Colonic mucosa (tissue), 4 donors: ENCODE measurements around the gene IFT81. TPM values are rescaled to one million over a fixed set of nuclear protein-coding genes. Genes with fewer than 3 reads are reported as not detected.

Source experiments
- DNase-seq: peaks from one replicate; pipeline ENCODE4 v3.0.0-alpha.2; 2020
- H3K27ac ChIP-seq: fragments of 200-600 bp; one replicate; pipeline ENCODE4 v1.8.0; 2021
- H3K27me3 ChIP-seq: fragments of 200-600 bp; one replicate; pipeline ENCODE4 v1.8.0; 2021
- H3K36me3 ChIP-seq: fragments of 200-600 bp; one replicate; pipeline ENCODE4 v1.8.0; 2021
- H3K4me1 ChIP-seq: fragments of 200-600 bp; one replicate; pipeline ENCODE4 v1.8.0; 2021; ENCODE audit warnings: mild to moderate bottlenecking
- H3K4me3 ChIP-seq: fragments of 200-600 bp; one replicate; pipeline ENCODE4 v1.8.0; 2021
- H3K9ac ChIP-seq, 2 donors: one replicate each; pipeline ENCODE4 v1.7.0; 2013; ENCODE audit warnings: control low read depth in 2 of 2, low read depth in 2 of 2, low read length in 2 of 2
- H3K9me3 ChIP-seq: fragments of 200-600 bp; one replicate; pipeline ENCODE4 v1.8.0; 2021
- intact Hi-C: fragments of 100-400 bp; cut with DNase I; formaldehyde crosslinking; loops from one replicate; pipeline ENCODE4 v1.14.1; 2022
- total RNA-seq, 2 donors: library from RNA; stranded (reverse); fragmentation: NEBNext Ultra II Directional in 1 of 2; extraction: Animal tissue kit (Norgen Biotek cat#: 25700) in 1 of 2; gene quantifications; one replicate each; pipeline ENCODE4 v1.2.1, GENCODE V29; 2021
- TF ChIP-seq, protein P1 (sequence below): fragments of 200-600 bp; IDR thresholded peaks from one replicate; pipeline ENCODE4 v1.8.0; 2022; ENCODE audit warnings: antibody characterized with exemption, mild to moderate bottlenecking
- donor health status: healthy.
- donor health status: DM: no; HTN: no; CAD: no.
- donor health status: DM: no; HTN: no; CAD: no.

The IFT81 gene
- total RNA-seq, 2 donors from 2014 or later, result 4.2 to 5.3 TPM

DNA sequence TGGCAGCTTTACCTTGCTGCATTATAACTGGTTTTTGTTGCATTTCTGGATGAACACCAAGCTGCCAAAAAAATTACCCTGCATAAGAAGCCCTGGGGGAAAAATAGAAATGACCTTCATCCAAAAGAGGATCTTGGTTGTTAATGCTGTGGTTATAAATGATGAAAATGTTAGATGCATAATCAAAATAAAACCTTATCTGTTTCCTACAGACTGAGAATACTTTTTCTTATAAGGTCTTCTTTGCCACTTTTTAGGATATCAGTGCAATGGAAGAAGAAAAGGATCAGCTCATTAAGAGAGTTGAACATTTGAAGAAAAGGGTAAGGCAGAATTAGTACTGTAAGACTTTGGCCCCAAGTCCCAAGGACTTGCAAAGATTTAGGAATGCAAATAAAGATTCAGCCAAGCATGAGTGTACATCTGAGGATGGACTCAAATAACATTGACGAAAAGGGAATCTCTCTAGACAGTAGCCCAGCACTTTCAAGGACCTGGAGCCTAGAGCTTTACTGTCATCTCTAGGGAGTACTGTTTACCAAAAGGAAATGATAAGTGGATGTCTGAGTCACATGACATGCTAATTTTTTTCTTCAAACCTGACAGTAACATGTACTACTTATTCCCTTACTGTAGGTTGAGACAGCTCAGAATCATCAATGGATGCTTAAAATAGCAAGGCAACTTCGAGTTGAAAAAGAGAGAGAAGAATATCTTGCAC, 10.7 kb downstream of the IFT81 start:
- Histone ChIP-seq H3K27me3 (no peaks in the 10 kb centered on the region), H3K4me1 (no peaks in the 10 kb centered on the region), H3K9me3 (no peaks in the 10 kb centered on the region), H3K4me3 (no peak overlapping the region), H3K27ac (no peak overlapping the region), H3K9ac (no peak overlapping the region), H3K36me3 (no peaks in the 10 kb centered on the region)
- intact Hi-C loops, result no loop called here
- no peak for DNase-seq
- TF ChIP-seq, protein P1, sequence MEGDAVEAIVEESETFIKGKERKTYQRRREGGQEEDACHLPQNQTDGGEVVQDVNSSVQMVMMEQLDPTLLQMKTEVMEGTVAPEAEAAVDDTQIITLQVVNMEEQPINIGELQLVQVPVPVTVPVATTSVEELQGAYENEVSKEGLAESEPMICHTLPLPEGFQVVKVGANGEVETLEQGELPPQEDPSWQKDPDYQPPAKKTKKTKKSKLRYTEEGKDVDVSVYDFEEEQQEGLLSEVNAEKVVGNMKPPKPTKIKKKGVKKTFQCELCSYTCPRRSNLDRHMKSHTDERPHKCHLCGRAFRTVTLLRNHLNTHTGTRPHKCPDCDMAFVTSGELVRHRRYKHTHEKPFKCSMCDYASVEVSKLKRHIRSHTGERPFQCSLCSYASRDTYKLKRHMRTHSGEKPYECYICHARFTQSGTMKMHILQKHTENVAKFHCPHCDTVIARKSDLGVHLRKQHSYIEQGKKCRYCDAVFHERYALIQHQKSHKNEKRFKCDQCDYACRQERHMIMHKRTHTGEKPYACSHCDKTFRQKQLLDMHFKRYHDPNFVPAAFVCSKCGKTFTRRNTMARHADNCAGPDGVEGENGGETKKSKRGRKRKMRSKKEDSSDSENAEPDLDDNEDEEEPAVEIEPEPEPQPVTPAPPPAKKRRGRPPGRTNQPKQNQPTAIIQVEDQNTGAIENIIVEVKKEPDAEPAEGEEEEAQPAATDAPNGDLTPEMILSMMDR, result no peak

DNA sequence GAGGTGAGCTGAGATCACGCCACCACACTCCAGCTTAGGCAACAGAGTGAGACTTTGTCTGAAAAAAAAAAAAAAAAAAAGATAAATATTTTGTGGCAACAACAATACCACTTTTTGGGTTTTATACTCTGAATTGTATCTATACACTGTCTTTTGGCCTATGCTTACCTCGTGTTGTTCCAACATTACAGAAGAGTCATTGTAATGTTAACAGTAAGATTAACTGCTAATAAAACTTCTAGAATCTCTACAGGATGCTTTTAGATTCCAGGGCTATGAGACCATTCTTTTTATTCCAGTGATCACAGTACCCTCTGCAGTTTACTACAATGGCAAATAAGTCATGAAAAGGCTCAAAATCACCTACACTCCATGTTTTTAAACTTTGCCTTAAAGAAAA, 11.6 kb downstream of the IFT81 start:
- H3K4me1 ChIP-seq, result no peaks in the 10 kb centered on the region
- TF ChIP-seq, protein P1, result no peak
- no peak overlapping the region for H3K9ac ChIP-seq
- no peaks in the 10 kb centered on the region for H3K36me3 ChIP-seq
- no peaks in the 10 kb centered on the region for H3K27me3 ChIP-seq
- H3K9me3 ChIP-seq, result no peaks in the 10 kb centered on the region
- intact Hi-C loops, result no loop called here
- no peak overlapping the region for H3K4me3 ChIP-seq
- no peak for DNase-seq
- H3K27ac ChIP-seq, result no peak overlapping the region

DNA sequence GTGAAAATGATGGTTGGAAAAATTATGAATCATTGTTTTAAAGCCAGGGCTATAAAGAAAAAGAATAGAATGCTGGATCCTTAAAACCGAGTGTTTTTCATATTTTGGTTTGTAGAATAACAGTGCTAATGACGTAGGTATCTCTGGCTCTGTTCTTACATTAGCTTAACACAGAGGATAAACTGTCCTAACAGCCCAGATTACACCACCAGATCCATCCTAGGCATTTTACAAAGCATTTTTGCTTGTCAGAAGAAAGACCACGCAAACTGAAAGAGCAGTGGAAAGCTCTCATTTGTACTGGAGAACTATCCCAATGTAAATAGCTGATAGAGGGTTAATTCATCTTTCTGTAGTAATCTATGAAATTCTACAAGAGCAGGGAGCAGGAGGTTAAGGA, 13.6 kb downstream of the IFT81 start:
- H3K4me1 ChIP-seq, result no peaks in the 10 kb centered on the region
- no peaks in the 10 kb centered on the region for H3K36me3 ChIP-seq
- no peak overlapping the region for H3K27ac ChIP-seq
- H3K9ac ChIP-seq, result no peak overlapping the region
- no peaks in the 10 kb centered on the region for H3K27me3 ChIP-seq
- TF ChIP-seq, protein P1, result no peak
- no peaks in the 10 kb centered on the region for H3K9me3 ChIP-seq
- intact Hi-C loops, result no loop called here
- no peak overlapping the region for H3K4me3 ChIP-seq
- DNase-seq, result no peak

DNA sequence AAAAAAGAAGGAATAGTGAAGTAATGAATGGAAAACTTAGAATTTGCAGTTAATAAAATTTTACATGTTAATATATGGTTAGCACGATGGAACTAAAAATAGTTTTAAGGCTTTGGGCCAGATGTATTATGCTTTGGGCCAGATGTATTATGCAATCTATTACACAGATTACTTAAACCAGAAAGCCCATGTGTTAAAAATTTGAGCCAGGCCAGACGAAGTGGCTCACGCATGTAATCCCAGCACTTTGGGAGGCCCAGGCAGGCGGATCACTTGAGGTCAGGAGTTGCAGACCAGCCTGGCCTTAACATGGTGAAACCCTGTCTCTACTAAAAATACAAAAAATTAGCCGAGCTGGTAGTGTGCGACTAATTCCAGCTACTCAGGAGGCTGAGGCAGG, 17.2 kb downstream of the IFT81 start:
- peak; percentile 34 for DNase-seq
- TF ChIP-seq, protein P1, result no peak
- no peaks in the 10 kb centered on the region for H3K36me3 ChIP-seq

DNA sequence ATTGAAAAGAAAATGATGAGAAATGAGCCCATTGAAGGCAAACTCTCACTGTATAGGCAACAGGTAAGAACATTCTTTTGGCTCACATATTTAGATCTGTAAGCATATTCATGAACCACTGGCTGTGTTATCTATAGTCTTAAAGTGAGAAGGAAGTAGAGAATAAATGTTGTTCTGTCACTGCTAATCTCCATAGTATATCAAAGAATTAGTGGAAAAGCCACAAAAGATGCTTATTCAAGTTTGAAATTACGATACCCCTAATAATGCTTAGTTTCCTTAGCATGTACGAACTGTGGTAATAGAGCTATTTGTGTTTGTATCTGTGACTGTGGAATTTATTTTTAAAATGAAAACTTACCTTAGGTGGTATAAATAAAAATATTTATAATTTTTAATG, 22.8 kb downstream of the IFT81 start:
- DNase-seq, result no peak
- Histone ChIP-seq H3K4me1 (no peaks in the 10 kb centered on the region), H3K4me3 (no peak overlapping the region), H3K9me3 (no peaks in the 10 kb centered on the region), H3K36me3 (no peaks in the 10 kb centered on the region), H3K9ac (no peak overlapping the region), H3K27me3 (no peaks in the 10 kb centered on the region), H3K27ac (no peak overlapping the region)
- TF ChIP-seq, protein P1, result no peak
- intact Hi-C loops, result no loop called here

More for the DNA sequence above, 17.2 kb downstream of the IFT81 start:
- Histone ChIP-seq H3K27ac (no peak overlapping the region), H3K4me1 (no peaks in the 10 kb centered on the region), H3K9me3 (no peaks in the 10 kb centered on the region), H3K4me3 (no peak overlapping the region), H3K27me3 (no peaks in the 10 kb centered on the region), H3K9ac (no peak overlapping the region)
- intact Hi-C loops, result no loop called here
